ENCODE data around the gene GNRHR.
"Not testable (repeated sequence)": the region's sequence is repeated elsewhere in the genome, so short reads cannot be mapped to it uniquely, and the experiment has no call there.

GNRHR gene, protein sequence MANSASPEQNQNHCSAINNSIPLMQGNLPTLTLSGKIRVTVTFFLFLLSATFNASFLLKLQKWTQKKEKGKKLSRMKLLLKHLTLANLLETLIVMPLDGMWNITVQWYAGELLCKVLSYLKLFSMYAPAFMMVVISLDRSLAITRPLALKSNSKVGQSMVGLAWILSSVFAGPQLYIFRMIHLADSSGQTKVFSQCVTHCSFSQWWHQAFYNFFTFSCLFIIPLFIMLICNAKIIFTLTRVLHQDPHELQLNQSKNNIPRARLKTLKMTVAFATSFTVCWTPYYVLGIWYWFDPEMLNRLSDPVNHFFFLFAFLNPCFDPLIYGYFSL

DNA sequence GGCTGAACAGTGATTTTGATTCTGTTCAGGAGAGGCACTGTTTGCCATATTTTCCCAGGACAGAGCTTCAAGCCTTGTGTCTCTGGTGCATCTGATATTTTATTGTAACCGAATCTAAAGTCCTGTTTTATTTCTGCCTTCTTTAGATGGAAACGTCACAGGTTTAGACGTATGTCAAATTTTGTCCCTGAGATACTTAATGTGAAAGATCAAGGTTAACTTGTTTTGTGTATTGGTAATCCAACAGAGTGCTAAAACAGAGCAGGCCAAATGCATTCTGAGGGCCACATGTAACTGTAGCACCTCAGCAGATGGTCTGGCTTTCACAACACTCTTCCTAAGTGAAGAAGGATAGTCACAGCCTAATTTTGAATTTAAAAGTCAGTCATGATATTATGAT lies at the start of gene GNRHR:
Gene GNRHR (minus strand): TSS at position 101 of the 400 bp plus-strand sequence. CDS start 53 bp downstream, at position 48.
- DNase-seq (ENCODE audit: low spot score): no peak

DNA sequence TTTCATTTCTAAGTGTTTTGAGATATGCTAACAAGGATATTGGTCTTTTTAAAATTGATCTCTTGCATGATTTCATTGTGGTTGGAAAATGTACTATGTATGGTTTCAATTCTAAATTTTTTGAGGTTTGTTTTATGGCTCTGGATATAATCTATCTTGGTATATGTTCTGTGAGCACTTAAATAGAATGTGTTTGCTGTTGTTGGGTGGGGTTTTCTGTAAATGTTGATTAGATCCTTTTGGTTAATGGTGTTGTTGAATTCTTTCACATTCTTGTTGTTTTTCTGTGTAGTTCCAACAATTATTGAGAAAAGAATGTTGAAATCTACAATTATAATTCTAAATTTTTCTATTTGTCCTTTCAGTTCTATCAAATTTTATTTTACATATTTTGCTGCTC lies 42.6 kb upstream of the GNRHR start:
- no peak for DNase-seq (ENCODE audit: low spot score)

- no peak for DNase-seq (ENCODE audit: low spot score)
Measured at GRCh38 chr4:67790721-67791120, 36.5 kb upstream of the GNRHR start.

- no peak for DNase-seq (ENCODE audit: low spot score)
Measured at GRCh38 chr4:67787311-67787710, 33.1 kb upstream of the GNRHR start.

DNA sequence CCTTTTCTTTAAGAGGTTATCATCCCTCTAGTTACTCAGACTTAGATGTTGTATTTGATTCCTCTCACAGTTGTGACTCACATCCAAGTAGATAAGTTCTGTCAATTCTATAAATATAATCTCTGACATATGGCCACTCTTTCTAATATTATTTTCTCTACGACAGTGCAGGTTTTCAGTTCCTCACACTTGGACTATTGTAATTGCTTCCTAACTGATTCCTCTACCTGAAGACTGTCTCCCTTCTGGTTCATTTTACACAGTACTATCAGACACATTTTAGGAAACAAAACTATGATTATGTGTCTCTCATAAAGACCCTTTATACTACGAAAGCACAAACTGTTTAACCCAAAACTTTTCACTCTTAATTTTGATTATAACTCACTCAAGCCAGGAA lies 31.3 kb upstream of the GNRHR start:
- no peak for DNase-seq (ENCODE audit: low spot score)

DNA sequence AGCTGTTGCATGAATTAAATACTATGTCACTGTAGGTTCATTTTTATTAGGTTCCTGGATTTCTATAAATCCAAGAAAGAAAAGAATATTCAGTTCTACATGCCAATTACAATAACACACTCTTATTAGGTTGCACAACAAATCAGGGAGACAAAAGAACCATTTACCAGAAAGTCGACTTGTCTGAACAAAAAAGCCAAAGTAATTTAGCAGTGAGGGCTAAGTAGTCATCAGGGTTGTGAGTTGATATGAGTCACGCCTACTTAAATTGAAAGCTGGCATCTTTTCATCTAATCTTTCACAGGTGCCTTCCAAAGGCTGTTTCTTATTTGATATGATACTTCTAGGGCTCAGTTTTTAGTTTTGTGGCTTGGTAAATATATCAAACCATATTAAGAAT lies 25.4 kb upstream of the GNRHR start:
- DNase-seq (ENCODE audit: low spot score): no peak

DNA sequence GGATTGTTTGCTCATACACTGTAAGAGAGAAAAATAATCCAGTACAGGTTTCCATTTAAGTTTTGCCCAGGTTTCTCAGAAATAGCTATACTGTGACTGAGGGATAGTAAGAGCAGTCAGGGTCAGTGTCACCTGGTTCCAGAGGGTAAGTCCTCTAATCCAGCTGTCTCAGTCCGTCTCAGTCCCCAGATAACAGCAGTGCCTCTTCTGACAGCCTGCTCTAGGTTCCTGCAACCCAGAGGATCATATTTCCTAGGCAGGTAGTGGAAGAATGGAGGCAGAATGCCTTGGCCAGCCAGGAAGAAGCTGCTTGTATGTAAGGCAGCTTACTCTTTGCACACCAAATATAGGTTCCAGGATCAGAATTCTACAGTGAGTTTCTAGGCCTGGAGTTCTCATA lies 22.6 kb upstream of the GNRHR start:
- no peak for DNase-seq (ENCODE audit: low spot score)

DNA sequence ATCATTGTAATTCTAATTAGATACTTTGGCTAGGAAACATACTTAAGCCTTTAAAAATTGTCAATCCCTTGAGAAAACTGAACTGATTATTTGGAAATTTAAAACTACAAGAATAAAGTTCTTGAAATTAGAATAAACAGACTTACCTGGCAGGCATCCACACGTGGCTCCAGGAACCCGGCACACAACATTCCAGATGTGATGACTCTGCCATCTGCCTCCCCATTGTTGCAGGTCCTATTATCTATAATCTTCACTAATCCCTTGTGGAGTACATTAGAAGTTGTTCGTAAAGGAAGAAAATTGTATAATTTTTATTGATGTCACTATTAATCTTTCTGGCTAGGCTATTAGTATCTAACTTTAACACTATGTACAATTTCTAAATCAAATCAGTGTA lies 16.2 kb upstream of the GNRHR start:
- DNase-seq (ENCODE audit: low spot score): no peak

DNA sequence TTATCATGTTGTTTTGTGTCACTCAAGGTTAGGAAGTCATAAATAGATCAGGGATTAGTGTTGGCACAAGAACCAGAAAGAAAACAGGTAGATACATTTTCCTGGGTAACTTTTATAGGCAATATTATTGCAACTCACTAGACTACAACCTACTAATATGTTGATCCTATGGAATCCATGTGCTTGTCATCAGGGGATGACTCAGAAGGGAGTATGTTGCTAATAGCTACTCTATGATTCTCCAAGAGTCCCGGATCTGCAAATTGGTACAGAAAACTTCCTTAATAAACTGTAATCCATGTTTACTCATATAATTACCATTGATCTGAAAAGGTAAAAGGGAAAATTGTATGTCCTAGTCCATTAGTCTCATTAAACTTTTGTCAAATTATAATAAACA lies 11.7 kb upstream of the GNRHR start:
- no peak for DNase-seq (ENCODE audit: low spot score)

GRCh38 chr4:67765401-67765800 lies 11.2 kb upstream of the GNRHR start:
- no peak for DNase-seq (ENCODE audit: low spot score)

DNA sequence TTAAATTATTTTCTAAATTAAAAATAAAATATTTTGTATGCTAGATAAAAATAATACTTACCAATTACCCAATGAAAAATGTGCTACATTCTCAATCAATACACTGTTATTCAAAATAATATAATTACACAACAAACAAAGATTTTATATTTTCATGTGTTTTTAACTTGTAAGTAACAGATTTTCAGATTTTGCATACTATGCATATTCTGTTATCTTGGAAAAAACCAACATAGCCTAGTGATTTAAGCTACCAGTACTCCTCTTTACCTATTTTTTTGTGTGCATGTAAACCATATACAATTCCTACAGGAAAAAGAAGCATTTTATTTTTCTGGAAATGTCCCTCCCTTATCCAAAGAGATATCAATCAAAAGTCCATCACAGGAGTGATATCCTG lies 10.0 kb upstream of the GNRHR start:
- DNase-seq (ENCODE audit: low spot score): no peak

- DNase-seq (ENCODE audit: low spot score): no peak
Measured at GRCh38 chr4:67762086-67762485, 7.9 kb upstream of the GNRHR start.

- not testable (repeated sequence) for DNase-seq (ENCODE audit: low spot score)
Measured at GRCh38 chr4:67756991-67757390, 2.8 kb upstream of the GNRHR start.

DNA sequence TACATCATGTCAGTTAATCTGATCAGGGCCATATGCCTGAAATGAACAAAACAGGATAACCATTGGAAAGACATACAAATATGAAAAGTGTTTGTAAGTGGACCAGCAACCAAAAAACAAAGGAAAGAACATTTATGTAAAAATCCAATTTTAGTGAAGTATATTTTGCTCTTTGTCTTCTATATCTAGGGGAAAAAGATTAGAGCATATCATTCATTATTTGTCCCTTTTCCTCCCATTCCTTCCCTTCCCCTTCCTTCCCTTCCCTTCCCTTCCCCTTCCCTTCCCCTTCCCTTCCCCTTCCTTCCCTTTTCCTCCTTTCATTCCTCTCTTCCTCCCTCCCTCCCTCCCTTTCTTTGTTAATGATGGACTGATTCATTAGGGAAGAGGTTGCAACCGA lies 1.8 kb upstream of the GNRHR start:
- no peak for DNase-seq (ENCODE audit: low spot score)

GRCh38 chr4:67751260-67751659 lies 2.9 kb downstream of the GNRHR start:
- no peak for DNase-seq (ENCODE audit: low spot score)

GRCh38 chr4:67750691-67751090 lies 3.5 kb downstream of the GNRHR start:
- DNase-seq (ENCODE audit: low spot score): no peak

DNA sequence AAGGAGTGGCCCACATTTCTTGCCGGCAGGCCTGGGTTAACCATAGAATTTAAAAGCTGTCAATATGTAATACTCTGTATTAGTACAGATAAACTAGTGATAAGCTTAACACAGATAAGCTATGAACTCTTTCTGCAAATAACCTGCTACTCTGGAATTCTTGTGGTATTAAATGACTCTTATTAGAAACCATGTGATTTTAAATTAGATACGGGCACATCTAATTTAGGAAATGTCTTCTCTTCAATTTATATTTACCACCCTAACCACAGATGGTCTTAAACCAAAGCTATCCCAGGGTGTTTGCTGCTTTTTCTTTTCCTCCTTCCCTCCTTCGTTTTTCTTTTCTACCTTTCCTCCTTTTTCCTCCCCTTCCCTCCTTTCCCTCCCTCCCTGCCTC lies 4.9 kb downstream of the GNRHR start:
- no peak for DNase-seq (ENCODE audit: low spot score)

GRCh38 chr4:67746797-67747495 lies 7.2 kb downstream of the GNRHR start:
- peak; percentile 16 for DNase-seq (ENCODE audit: low spot score)

DNA sequence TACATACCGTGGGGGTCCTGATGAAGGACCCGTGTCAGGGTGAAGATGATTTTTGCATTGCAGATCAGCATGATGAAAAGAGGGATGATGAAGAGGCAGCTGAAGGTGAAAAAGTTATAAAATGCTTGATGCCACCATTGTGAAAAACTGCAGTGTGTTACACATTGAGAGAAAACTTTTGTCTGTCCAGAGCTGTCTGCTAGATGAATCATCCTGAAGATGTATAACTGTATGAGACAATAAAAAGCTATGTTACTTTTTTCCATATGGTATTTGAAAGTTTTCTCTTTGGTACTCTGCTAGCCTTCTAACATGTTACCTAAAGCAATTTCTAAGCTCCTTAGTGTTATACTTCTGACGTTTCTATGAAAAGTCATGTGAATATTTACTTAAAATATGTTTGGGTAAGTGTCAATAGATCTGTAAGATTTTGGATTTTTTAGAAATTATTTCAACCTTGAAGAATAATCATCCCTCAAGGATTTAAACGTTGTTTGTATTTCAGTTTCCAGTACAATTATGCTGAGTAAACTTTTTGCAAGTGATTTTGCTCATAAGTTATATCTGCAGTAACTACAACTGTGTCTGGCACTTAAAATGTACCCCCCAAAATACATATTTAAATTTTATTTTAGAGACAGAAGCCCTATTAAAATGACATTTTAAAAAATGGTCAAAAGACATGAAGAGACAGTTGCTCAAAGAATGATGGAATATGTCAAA lies 9.5 kb downstream of the GNRHR start:
- no peak for DNase-seq (ENCODE audit: low spot score)

- no peak for DNase-seq (ENCODE audit: low spot score)
Measured at GRCh38 chr4:67743194-67743593, 11.0 kb downstream of the GNRHR start.

DNA sequence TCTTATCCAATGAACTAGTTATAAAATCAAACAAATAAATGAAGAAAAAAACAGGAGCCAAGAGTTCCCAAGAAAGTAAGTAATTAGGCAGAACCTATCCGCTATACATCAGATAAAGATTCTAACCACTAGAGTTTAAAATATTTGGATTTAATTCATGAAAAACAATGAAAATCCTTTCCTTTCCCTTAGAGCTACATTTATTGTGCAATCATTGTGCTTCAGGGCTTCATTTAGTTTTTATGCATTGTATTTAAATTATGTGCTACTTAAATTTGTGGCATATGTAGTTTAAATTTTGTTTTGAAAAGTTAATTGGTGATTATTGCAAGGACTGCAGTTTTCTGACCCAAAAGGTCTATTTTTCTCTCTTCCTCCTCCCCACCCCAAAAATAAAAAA lies 17.9 kb downstream of the GNRHR start:
- no peak for DNase-seq (ENCODE audit: low spot score)

DNA sequence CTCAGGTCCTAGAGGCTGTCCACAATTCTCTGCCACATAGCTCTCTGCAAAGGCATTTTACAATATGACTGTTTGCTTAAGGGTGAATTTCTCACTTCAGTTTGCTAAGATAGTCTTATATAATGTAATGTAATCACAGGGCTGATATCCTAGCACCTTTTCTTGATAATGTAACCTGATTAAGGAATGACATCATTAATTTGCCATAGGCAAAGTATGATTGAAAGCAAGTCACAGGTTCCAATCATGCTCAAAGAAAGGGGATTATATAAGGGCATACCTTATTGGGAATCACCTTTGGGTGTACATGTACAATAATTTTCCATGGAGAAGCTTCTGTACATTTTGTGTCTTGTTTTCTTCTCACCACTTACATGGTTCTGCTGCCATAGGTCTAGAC lies 18.9 kb downstream of the GNRHR start:
- no peak for DNase-seq (ENCODE audit: low spot score)

- not testable (repeated sequence) for DNase-seq (ENCODE audit: low spot score)
Measured at GRCh38 chr4:67730511-67730910, 23.7 kb downstream of the GNRHR start.
